Testis (tissue), 3 donors: ENCODE results near the gene WDR17. TPM values are rescaled to one million over a fixed set of nuclear protein-coding genes. Genes with fewer than 3 reads are reported as not detected.

Experiments
- DNase-seq: peaks from one replicate; pipeline ENCODE4 v3.0.0-alpha.2; 2019
- H3K27ac ChIP-seq, 2 donors: fragments of 200-600 bp; sonication (generic); one replicate each; pipeline ENCODE4 v1.5.1; 2019
- H3K27me3 ChIP-seq: fragments of 200-600 bp; sonication (generic); one replicate; pipeline ENCODE4 v1.5.1; 2019
- H3K36me3 ChIP-seq: fragments of 200-600 bp; sonication (generic); one replicate; pipeline ENCODE4 v1.5.1; 2017; ENCODE audit warnings: low read depth; ENCODE audit errors: missing control alignments
- H3K4me1 ChIP-seq: fragments of 200-600 bp; sonication (generic); one replicate; pipeline ENCODE4 v1.5.1; 2019
- H3K4me3 ChIP-seq, 2 donors: fragments of 200-600 bp; sonication (generic); one replicate each; pipeline ENCODE4 v1.5.1; 2017 to 2019
- H3K9me3 ChIP-seq: fragments of 200-600 bp; sonication (generic); one replicate; pipeline ENCODE4 v1.5.1; 2017
- CTCF ChIP-seq, 3 experiments: fragments of 450-650 bp in 2 of 3; fragments of 200-600 bp in 1 of 3; sonication (generic) in 1 of 3; IDR thresholded peaks; one replicate each; pipeline ENCODE4 v1.5.1; 2016 to 2019; ENCODE audit warnings: antibody characterized with exemption in 3 of 3, mild to moderate bottlenecking in 2 of 3, moderate library complexity in 1 of 3
- POLR2A ChIP-seq: fragments of 450-650 bp; IDR thresholded peaks from one replicate; pipeline ENCODE4 v1.6.1; 2017; ENCODE audit warnings: antibody characterized with exemption, mild to moderate bottlenecking, moderate library complexity
- WGBS, 2 donors: methylation state at CpG; one replicate each; pipeline ENCODE4 v1.1.5; 2018; 5-methylcytosine and 5-hydroxymethylcytosine counted together
- intact Hi-C: fragments of 100-400 bp; cut with DNase I; formaldehyde crosslinking; loops from one replicate; pipeline ENCODE4 v1.15.1; 2023; ENCODE audit warnings: low total_unique reads
- polyA plus RNA-seq: library from polyadenylated mRNA; stranded (reverse); fragments of 350-450 nt; fragmentation: Illumina TruSeq; extraction: RNeasy Lipid Tissue Mini Kit (QIAGEN cat#74804); gene quantifications from one replicate; pipeline ENCODE4 v1.2.3, GENCODE V29; 2014; ENCODE audit warnings: low read depth, low replicate concordance; ENCODE audit not compliant: insufficient read depth
- small RNA-seq, 2 donors: library from RNA; depleted of rRNA; stranded (forward); fragments of <200 nt; gene quantifications; one replicate each; pipeline ENCODE3, GENCODE V24; 2016
- total RNA-seq, 2 donors: library from RNA; depleted of rRNA; stranded (reverse); fragments of >200 nt; gene quantifications; one replicate each; pipeline ENCODE4 v1.2.3, GENCODE V29; 2016

The WDR17 gene
- total and polyA plus RNA-seq, 3 donors from 2014 or later: 4.8 to 10.2 (median 9.3) TPM

DNA sequence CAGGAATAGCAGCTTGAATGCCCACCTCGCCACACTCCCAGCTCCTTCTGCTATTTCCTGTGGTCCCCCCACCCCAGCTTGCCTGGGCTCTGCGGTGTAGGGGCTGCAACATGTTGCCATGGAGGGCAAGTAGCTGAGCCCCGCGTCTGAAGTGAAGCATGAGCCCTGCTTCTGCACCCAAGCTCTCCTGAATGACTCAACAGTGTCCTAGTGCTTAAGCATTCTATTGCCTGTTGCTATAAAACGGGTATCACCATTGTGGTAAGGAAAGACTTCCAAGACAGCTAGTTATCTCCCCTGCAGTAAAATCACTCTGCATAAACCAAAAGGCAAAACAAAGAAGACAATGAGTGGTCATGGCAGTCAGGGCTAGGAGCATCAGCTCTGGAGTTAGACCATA lies 161.1 kb downstream of the WDR17 start:
- Histone ChIP-seq H3K4me3 (no peak overlapping the region), H3K27me3 (no peaks in the 10 kb centered on the region), H3K27ac (no peak overlapping the region), H3K36me3 (no peaks in the 10 kb centered on the region), H3K9me3 (no peaks in the 10 kb centered on the region), H3K4me1 (no peaks in the 10 kb centered on the region)
- WGBS, 2 donors: 77 to 90% methylated on average over 5 of the region's 5 CpGs
- TF ChIP-seq CTCF (IDR thresholded peaks at IDR 0.05) (no peak), POLR2A (no peak)
- intact Hi-C loops: no loop called here
- DNase-seq: no peak

DNA sequence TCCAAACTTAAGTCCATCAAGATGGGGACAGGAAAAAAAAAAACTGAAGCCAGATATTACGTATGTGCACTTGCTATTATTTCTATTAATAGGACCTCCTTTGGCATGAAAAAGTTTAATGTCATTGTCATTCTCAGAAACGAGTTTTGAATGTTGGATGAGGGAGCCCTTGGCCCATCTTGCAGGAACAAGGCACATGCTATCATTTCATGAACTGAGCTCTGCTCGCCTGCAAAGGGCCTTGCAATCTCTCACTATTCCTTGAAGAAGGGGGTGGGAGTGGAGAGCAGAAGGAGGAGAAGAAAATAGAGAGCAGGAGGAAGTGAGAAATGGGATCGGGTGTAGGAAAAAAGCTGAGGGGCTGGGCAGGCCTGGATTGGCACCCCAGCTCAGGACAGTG lies 164.0 kb downstream of the WDR17 start:
- no peaks in the 10 kb centered on the region for H3K27me3 ChIP-seq
- TF ChIP-seq CTCF (IDR thresholded peaks at IDR 0.05): no peak
- TF ChIP-seq POLR2A: no peak
- H3K4me3 ChIP-seq: no peak overlapping the region
- H3K4me1 ChIP-seq: no peaks in the 10 kb centered on the region
- intact Hi-C loops: no loop called here
- DNase-seq: no peak
- no peaks in the 10 kb centered on the region for H3K9me3 ChIP-seq
- no peak overlapping the region for H3K27ac ChIP-seq
- 58 to 82% methylated on average over 4 of the region's 4 CpGs for WGBS, 2 donors
- no peaks in the 10 kb centered on the region for H3K36me3 ChIP-seq

Small RNA genes within 50 kb of the gene (small RNA-seq; reads per million reads assigned to genes)
- 0 reads per million in 2 donors for gene RF00432

Other genes starting within 250 kb of the WDR17 start
- gene SPATA4, start 129.7 kb downstream of the WDR17 start, total RNA-seq: 10 to 100 TPM; 61.5 to 88.7 TPM
- 340 TPM for gene SPATA4, start 129.7 kb downstream of the WDR17 start, polyA plus RNA-seq
- 1 to 10 TPM in 1 of 2 donors, under 1 TPM in 1; 0.99 to 5.4 TPM for gene ASB5, start 203.4 kb downstream of the WDR17 start, total RNA-seq
- gene ASB5, start 203.4 kb downstream of the WDR17 start, polyA plus RNA-seq: 8.3 TPM